HG03439 (cell line): Measurements from ENCODE around the gene CDK7.
"Not testable (repeated sequence)": the region's sequence is repeated elsewhere in the genome, so short reads cannot be mapped to it uniquely, and the experiment has no call there.

ENCODE experiments used
- ATAC-seq: cut with Tn5 transposase; IDR thresholded peaks from one replicate; pipeline ENCODE4 v1.9.1; 2021; ENCODE audit warnings: mild to moderate bottlenecking, moderate library complexity; ENCODE audit not compliant: unreplicated experiment

Gene CDK7

GRCh38 chr5:69234457-69235268, at the start of gene CDK7:
CDK7 (plus strand) TSS chr5:69234886; CDS start chr5:69234976, 90 bp downstream.
- peak; percentile 97 for ATAC-seq

- no peak for ATAC-seq
Observed at GRCh38 chr5:69187342-69187741, 47.3 kb upstream of the CDK7 start.

GRCh38 chr5:69188811-69189161, 45.9 kb upstream of the CDK7 start:
- no peak for ATAC-seq

- ATAC-seq, result peak; percentile 97
Observed at GRCh38 chr5:69189162-69190086, 45.3 kb upstream of the CDK7 start, which contains the start of gene CENPH. CENPH (plus strand) TSS chr5:69189583; CDS start chr5:69189635, 52 bp downstream.

GRCh38 chr5:69202497-69202896, 32.2 kb upstream of the CDK7 start:
- no peak for ATAC-seq

GRCh38 chr5:69206528-69207190, 28.0 kb upstream of the CDK7 start:
- ATAC-seq, result no peak

- no peak for ATAC-seq
Observed at GRCh38 chr5:69209602-69210001, 25.1 kb upstream of the CDK7 start.

GRCh38 chr5:69211200-69211599, 23.5 kb upstream of the CDK7 start:
- ATAC-seq, result no peak

GRCh38 chr5:69212022-69212421, 22.7 kb upstream of the CDK7 start:
- ATAC-seq, result no peak

- no peak for ATAC-seq
Observed at GRCh38 chr5:69213513-69214215, 21.0 kb upstream of the CDK7 start.

GRCh38 chr5:69217151-69217511, 17.6 kb upstream of the CDK7 start:
- no peak for ATAC-seq

- peak; percentile 94 for ATAC-seq
Observed at GRCh38 chr5:69217548-69218526, 16.8 kb upstream of the CDK7 start.

GRCh38 chr5:69219939-69220338, 14.7 kb upstream of the CDK7 start:
- no peak for ATAC-seq

- ATAC-seq, result not testable (repeated sequence)
Observed at GRCh38 chr5:69220371-69220770, 14.3 kb upstream of the CDK7 start.

- ATAC-seq, result not testable (repeated sequence)
Observed at GRCh38 chr5:69220833-69221232, 13.9 kb upstream of the CDK7 start.

GRCh38 chr5:69224520-69224919, 10.2 kb upstream of the CDK7 start:
- ATAC-seq, result no peak

- ATAC-seq, result no peak
Observed at GRCh38 chr5:69225860-69226259, 8.8 kb upstream of the CDK7 start.

GRCh38 chr5:69230181-69230580, 4.5 kb upstream of the CDK7 start:
- ATAC-seq, result no peak

- ATAC-seq, result no peak
Observed at GRCh38 chr5:69231281-69231680, 3.4 kb upstream of the CDK7 start.
